KMS-11 (cell line): ENCODE results near the gene TMEM179.

Experiments
- H2AFZ ChIP-seq: fragments of 200-600 bp; sonication (generic); 2 replicates; pipeline ENCODE4 v1.6.1; 2016; ENCODE audit warnings: antibody characterized with exemption, mixed run types, low read depth
- H3K27ac ChIP-seq: fragments of 200-600 bp; sonication (generic); 2 replicates; pipeline ENCODE4 v1.6.1; 2016; ENCODE audit warnings: mild to moderate bottlenecking, mixed run types
- H3K27me3 ChIP-seq: fragments of 200-600 bp; sonication (generic); 2 replicates; pipeline ENCODE4 v1.6.1; 2017; ENCODE audit warnings: mild to moderate bottlenecking, low read depth, mixed run types, moderate library complexity; ENCODE audit not compliant: insufficient read depth
- H3K36me3 ChIP-seq: fragments of 200-600 bp; sonication (generic); 2 replicates; pipeline ENCODE4 v1.6.1; 2017; ENCODE audit warnings: mild to moderate bottlenecking, mixed run types; ENCODE audit not compliant: insufficient read depth
- H3K4me1 ChIP-seq: fragments of 200-600 bp; sonication (generic); 2 replicates; pipeline ENCODE4 v1.6.1; 2016; ENCODE audit warnings: mild to moderate bottlenecking, low read depth, mixed run types; ENCODE audit not compliant: poor library complexity, severe bottlenecking
- H3K4me2 ChIP-seq: fragments of 200-600 bp; sonication (generic); 2 replicates; pipeline ENCODE4 v1.7.0; 2016; ENCODE audit warnings: mild to moderate bottlenecking, mixed run types
- H3K4me3 ChIP-seq: fragments of 200-600 bp; sonication (generic); IDR thresholded peaks from 2 replicates; pipeline ENCODE4 v1.6.1; 2017; ENCODE audit warnings: low read depth, low read length, mixed read lengths; ENCODE audit not compliant: insufficient read depth
- H3K79me2 ChIP-seq: fragments of 200-600 bp; sonication (generic); 2 replicates; pipeline ENCODE4 v1.6.1; 2016; ENCODE audit warnings: low read depth, mixed run types; ENCODE audit not compliant: insufficient read depth
- H3K9ac ChIP-seq: fragments of 200-600 bp; sonication (generic); 2 replicates; pipeline ENCODE4 v1.6.1; 2016; ENCODE audit warnings: mild to moderate bottlenecking, mixed run types
- H4K20me1 ChIP-seq: fragments of 200-600 bp; sonication (generic); 2 replicates; pipeline ENCODE4 v1.6.1; 2016; ENCODE audit warnings: mild to moderate bottlenecking, mixed run types; ENCODE audit not compliant: insufficient read depth
- CTCF ChIP-seq: fragments of 200-600 bp; sonication (generic); conservative IDR thresholded peaks from 2 replicates; pipeline ENCODE4 v1.6.1; 2017; ENCODE audit warnings: low read depth, mild to moderate bottlenecking, antibody characterized with exemption, low read length, moderate library complexity, mixed read lengths

TMEM179 gene

DNA sequence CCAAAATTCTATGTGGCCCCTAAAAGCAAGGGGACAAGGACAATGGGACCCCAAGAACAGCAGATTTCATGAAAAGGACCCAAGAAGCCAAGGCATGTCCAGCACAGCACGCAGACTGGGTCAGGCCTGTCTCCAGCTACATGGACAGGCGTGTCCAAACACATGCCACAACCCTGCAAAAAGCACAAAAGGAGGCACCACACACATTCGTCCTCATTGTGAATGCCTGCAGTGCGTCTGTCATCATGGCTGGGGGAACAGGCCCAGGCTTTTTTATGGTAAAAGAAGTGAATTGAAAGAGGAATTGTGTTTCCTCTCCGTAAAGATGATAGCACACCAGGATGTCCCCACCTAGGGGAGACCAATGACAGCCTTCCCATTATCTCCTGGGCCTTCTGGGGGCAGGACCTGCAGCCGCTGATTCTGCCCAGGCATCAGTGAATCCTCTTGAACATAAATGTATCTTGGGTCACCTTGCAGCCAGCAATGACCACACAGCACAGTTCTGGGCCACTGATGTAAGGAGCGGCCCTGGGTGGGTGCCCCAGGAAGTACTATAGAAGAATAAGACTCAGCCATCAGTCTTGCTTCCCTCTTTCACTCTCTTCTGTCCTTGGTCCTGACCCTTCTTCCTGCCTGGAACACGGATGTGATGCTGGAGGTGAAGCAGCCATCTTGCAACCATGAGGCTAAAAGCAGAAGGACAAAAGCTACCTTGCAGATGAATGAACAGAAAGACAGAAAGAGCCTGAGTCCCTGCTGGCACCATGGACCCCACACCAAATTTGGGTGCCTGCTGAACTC, 54.8 kb downstream of the TMEM179 start:
- no peak for TF ChIP-seq CTCF
- no peaks in the 10 kb centered on the region for H3K4me1 ChIP-seq
- H2AFZ ChIP-seq = no peak overlapping the region
- no peaks in the 10 kb centered on the region for H3K79me2 ChIP-seq
- H3K4me3 ChIP-seq = no peak overlapping the region
- H3K27me3 ChIP-seq = peaks cover 40% of the 10 kb centered on the region
- H3K4me2 ChIP-seq = no peak overlapping the region
- no peaks in the 10 kb centered on the region for H4K20me1 ChIP-seq
- no peak overlapping the region for H3K9ac ChIP-seq
- H3K27ac ChIP-seq = no peak overlapping the region
- H3K36me3 ChIP-seq = no peaks in the 10 kb centered on the region

DNA sequence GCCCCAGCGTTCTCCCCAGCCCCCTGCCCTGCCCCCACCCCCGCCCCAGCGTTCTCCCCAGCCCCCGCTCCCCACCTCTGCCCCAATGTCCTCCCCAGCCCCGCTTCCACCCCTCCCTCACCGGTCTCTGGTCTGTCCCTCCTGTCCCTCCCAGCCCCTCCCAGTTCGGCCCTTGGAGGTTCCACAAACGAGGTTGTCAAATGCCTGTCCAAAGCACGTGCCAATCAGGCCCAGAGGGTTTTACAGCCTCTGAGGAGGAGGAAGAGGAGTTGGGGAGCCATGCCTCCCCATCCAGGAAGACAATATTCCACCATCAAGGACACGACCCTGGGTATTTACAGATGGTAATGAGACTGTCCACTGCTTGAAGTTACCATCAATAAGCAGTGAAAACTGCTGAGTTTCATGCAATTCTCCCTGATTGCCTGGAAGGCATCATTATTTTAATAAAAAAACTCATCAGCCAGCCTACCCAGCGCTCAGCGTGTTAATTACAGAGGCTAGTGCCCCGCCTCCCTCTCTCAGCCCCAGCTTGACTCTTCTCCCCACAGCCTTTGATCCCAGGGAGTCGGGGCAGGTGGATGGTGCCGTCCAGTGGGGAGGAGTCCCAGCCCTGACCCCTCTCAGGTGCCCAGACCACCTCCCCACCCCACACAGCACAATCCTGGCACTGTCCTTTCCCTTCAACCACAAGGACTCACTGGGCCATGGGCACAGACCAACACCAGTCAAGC, 55.6 kb downstream of the TMEM179 start:
- TF ChIP-seq CTCF = no peak
- Histone ChIP-seq H4K20me1 (no peaks in the 10 kb centered on the region), H3K79me2 (no peaks in the 10 kb centered on the region), H3K4me1 (no peaks in the 10 kb centered on the region), H3K4me2 (no peak overlapping the region), H3K9ac (no peak overlapping the region), H3K27ac (no peak overlapping the region), H3K36me3 (no peaks in the 10 kb centered on the region), H3K27me3 (peaks cover 35% of the 10 kb centered on the region), H3K4me3 (no peak overlapping the region), H2AFZ (no peak overlapping the region)

GRCh38 chr14:104547998-104548700, 56.4 kb downstream of the TMEM179 start:
- no peaks in the 10 kb centered on the region for H3K79me2 ChIP-seq

More at GRCh38 chr14:104547998-104548700, 56.4 kb downstream of the TMEM179 start:
- TF ChIP-seq CTCF = no peak
- no peak overlapping the region for H3K9ac ChIP-seq
- H2AFZ ChIP-seq = no peak overlapping the region
- H3K4me3 ChIP-seq = no peak overlapping the region
- H3K27me3 ChIP-seq = peaks cover 32% of the 10 kb centered on the region
- H3K36me3 ChIP-seq = no peaks in the 10 kb centered on the region
- H3K4me1 ChIP-seq = no peaks in the 10 kb centered on the region
- no peak overlapping the region for H3K27ac ChIP-seq
- H3K4me2 ChIP-seq = no peak overlapping the region
- no peaks in the 10 kb centered on the region for H4K20me1 ChIP-seq
